SKM-1 treated with dmso at 0.1 percent for 144 hours (cell line): ENCODE data around the gene ADPGK.
"Not testable (repeated sequence)": the region's sequence is repeated elsewhere in the genome, so short reads cannot be mapped to it uniquely, and the experiment has no call there.

ENCODE experiments used
- DNase-seq: peaks from one replicate; lab custom pipeline; 2025; ENCODE audit not compliant: unreplicated experiment; lab: John Stamatoyannopoulos, UW

The ADPGK gene

DNA sequence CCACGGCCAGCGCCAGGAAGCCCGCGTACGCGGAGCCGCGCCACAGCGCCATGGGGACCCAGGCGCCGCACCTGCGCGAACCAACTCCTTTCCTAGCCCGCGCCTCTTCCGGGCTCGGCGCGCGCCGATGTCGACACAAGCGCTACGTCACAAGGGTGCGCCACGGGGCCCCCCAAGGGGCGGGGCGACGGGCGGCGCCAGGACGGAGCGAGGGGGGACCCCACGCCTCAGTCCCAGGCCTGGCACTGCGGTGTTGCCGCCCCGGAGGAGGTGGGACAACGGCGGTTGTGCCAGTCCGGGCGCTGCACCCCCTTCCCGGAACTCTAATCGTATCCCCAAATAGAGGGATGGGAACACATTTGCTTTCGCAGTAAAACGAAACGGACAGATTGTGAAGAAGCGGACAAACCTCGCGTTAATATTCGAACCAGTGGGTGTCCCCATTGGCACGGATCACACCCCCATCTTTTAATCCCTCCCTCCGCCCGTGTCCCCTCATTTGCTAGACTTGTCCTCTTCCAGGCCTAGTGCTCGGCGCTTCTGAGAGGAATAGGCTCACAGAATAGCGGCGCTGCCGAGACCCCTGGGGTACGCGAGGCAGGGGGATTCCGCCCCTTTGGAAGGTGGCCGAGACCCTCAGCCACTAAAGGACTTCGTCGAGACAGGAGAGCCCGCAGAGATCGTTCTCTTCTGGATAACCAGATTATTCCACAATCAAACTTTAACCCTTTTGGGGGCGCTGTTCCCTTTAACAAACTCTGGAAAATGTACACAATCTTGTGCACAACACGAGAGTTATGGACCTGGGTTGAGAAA lies at the start of gene ADPGK:
TSS of gene ADPGK (minus strand) at position 119 of the 816 bp plus-strand sequence. CDS start at position 52, 67 bp downstream.
- peak; percentile 73 for DNase-seq

GRCh38 chr15:72827226-72827625 lies 43.7 kb upstream of the ADPGK start:
- no peak for DNase-seq

GRCh38 chr15:72826611-72827010 lies 43.1 kb upstream of the ADPGK start:
- DNase-seq = no peak

GRCh38 chr15:72825829-72826228 lies 42.3 kb upstream of the ADPGK start:
- no peak for DNase-seq

DNA sequence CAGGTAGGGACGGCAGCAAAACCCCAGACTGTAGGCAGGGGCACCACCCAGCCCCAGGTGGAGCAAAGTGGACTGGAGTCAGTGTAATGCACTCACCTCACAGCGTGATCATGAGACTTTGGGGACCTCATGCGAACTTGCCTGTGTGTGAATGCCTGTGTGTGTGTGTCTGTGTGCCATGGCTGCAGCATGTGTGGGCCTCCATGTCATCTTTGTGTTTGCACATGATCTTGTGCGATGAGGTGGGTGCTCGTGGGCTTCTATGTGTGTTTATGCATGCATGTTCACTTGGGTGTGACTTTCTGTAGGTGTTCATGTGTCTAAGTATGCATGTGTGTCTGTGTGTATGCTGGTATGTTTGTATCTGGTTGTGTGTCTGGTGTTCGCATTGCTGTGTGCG lies 41.2 kb upstream of the ADPGK start:
- no peak for DNase-seq

DNA sequence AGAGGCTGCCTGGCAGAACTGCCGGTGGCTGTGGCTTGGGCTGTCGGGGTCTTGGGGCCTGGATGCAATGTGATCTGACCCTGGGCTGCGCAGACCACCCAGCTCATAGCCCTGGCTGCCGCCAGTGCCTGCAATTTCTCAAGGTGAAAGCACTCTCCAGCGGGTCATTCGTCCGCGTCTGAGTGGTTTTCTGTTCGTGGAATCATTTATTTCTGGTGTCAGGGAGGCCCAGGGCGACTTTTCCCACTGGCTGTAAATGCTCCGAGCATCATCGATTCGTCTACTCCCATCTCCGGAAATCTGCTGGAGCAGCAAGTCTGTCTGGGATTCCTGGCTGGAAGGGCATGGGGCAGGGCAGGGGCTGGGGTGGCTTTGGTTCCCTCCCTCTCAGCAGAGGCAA lies 40.6 kb upstream of the ADPGK start:
- DNase-seq = no peak

- peak; percentile 89 for DNase-seq
Observed at GRCh38 chr15:72820278-72820677, 36.7 kb upstream of the ADPGK start.

DNA sequence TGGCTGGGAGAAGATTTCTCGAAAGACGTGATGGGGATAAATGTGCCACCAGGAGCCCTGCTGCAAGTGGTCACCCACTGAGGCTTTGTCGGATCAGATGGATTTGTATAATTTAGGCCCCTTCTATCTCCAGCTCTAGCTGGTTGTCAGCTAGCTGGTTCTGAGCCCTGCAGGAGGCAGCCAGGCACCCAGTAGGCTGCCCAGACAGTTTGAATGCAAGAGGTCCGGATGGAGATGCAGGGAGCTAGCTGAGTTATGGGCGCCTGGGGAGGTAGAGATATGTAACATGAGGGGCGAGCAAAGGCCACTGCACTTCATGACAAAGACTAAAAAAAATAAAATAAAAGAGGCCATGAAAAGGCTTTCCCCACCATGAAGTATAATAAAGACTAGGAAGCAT lies 35.1 kb upstream of the ADPGK start:
- DNase-seq = no peak

DNA sequence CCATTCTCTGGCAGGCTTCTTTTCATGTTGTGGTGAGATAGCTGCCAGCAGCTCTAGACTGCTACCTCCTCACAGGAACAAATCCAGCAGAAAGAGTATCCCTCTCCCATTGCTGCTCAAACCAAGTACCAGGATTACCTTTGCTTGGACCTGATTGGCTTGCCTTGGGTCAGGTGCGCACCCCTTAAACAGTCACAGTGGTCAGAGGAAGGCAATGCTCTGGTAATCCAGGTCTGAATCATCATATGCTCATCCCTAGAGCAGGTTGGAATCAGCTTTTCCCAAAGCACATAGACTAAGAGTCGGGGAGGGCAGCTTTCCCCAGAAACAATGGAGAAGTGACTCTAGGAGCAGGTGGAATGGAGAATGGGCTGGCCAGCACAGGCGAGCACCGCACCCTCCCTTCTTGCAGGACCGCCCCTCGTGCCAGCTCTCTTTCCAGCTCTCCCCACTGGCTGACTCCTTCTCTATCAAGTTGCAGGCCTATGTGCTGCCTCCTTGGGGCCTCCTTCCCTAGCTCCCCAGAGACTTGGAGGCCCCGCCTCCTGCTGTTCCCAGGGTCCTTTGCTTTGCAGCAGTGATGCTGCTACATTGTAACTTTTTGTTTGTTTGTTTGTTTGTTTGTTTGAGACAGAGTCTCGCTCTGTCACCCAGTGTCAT lies 29.9 kb upstream of the ADPGK start:
- DNase-seq = no peak

DNA sequence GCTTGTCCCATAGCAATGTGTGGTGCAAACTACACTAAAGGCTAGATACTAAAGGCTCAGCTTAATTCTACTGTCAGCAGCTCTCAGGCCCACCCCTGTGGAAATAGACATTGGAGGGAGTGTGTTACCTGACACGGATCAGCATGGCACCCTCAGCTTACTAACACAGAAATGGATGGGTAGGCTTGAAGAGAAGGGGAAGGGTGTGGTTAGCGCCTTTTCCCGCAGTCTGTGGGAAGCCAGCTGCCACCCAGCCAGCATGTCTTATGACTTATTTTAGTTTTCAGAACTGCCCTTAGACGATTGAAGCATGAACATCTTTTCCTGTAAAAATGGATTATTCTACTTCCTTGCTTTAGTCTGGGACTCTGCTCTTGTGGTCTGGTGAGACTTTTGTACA lies 25.8 kb upstream of the ADPGK start:
- no peak for DNase-seq

DNA sequence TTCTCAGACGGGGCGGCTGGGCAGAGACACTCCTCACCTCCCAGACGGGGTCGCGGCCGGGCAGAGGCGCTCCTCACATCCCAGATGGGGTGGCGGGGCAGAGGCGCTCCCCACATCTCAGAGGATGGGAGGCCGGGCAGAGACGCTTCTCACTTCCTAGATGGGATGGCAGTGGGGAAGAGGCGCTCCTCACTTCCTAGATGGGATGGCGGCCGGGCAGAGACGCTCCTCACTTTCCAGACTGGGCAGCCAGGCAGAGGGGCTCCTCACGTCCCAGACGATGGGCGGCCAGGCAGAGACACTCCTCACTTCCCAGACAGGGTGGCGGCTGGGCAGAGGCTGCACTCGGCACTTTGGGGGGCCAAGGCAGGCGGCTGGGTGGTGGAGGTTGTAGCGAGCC lies 23.8 kb upstream of the ADPGK start:
- not testable (repeated sequence) for DNase-seq

GRCh38 chr15:72803006-72803405 lies 19.4 kb upstream of the ADPGK start:
- no peak for DNase-seq

DNA sequence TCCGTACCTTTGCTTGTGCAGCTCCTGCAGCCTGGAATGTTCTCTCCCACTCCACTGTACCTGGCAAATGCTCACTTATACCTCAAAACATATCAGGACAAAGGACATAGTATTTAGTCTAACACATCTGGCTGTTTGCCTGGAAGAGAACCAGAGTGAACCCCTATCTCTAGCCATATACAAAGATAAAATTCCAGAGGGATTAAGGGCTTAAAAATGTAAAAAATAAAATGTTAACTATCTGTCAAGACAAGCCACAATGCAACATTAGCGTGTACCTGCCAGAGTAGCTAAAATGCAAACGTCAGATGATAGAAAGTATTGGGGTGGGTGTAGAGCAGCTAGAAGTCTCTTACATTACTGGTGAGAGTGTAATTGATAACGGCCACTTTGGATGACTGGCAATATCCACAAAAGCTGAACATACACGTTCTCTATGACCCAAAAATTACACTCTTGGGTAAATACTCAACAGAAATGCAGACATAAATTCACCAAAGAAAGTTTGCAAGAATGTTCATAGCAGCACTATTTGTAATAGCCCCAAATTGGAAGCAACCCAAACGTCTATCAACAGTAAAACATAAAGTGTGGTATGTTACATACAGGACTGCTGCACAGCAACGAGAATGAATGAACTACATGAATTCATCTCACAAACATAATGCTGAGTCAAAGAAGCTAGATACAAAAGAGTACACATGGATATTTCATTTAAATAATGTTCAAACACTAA lies 18.2 kb upstream of the ADPGK start:
- DNase-seq = no peak

- no peak for DNase-seq
Observed at GRCh38 chr15:72800833-72801481, 17.4 kb upstream of the ADPGK start.

DNA sequence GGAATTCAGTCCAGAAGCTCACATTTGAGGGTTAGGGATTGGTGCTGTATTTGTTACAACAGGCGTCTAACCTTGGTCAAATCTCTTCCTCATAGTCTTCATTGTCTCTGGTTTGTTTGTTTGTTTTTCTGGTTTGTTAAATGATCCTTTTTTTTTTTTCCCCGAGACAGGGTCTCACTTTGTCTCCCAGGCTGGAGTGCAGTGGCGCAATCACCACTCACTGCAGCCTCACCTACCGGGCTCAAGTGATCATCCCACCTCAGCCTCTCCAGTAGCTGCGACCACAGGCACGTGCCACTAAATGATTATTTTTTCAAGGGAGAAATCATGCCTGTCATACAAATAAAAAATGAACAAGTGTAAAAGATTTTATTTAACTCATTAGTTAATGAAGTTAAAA lies 14.3 kb upstream of the ADPGK start:
- no peak for DNase-seq

- DNase-seq = no peak
Observed at GRCh38 chr15:72797338-72797689, 13.8 kb upstream of the ADPGK start.

- DNase-seq = peak; percentile 36
Observed at GRCh38 chr15:72796515-72797337, 13.2 kb upstream of the ADPGK start.

GRCh38 chr15:72796210-72796514 lies 12.6 kb upstream of the ADPGK start:
- no peak for DNase-seq

DNA sequence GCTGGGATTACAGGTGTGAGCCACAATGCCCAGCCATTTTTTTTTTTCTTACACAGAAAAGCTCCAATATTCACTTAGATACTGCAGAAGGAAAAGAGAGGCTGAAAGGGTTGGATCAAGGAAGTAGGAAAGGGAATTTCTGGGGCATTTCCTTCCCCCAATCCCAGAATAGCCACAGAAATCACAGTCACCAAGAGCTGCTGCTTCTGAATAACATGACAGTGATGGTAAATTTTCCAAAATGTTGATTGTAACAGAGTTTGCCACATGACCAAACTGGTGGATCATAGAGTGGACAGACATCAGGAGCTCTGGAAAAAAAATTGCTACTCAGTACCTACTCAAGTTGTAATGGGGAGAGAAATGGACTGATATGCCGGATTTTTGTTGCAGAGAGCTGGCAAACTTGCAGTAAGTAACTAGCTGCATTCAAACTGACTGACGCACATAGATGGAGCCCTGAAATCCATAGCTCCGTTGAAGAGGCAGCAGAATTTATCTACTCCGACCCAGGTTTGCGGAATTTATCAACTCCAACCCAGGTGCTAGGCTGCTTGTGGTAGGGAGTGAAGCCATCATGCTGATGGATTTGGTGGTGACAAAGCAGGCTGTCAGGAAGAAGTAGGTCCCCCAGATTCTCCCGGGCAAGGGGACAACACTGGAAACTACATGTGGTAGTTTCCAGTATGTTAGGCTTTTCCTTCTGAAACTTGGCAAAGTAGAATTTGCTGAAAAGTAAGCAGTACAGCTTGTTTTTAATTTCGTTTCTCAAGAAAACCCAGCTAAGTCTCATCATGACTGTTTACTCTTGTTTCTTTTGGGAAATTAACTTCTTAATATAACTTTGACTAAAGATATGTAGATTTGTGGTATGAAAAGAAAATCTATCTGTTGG lies 10.5 kb upstream of the ADPGK start:
- no peak for DNase-seq

GRCh38 chr15:72792431-72792830 lies 8.9 kb upstream of the ADPGK start:
- DNase-seq = no peak
